Measurements from ENCODE around the gene NTN5. TPM values are rescaled to one million over a fixed set of nuclear protein-coding genes. Genes with fewer than 3 reads are reported as not detected.

The NTN5 gene
- total and polyA plus RNA-seq, 2 of the 4 experiments (the other 2 are of a cell fraction): 0.19 TPM; not detected in 1

DNA sequence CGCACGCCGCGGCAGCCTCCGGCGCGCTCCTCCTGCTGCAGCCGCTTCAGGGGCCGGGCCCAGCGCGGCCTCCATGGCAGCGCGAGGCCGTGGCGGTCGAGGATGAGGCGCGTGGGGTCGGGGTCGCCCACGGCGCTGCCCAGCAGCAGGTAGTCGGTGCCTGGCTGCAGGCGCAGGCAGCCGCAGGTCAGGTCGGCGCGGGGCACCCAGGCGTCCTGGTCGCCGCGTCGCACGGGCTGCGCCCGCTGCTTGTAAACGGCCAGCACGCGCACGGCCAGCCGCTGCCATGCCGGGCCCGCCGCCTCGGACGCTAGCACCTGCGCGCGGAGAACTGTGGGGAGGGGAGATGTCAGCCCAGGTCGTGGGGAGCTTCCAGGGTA is 11.1 kb downstream of the NTN5 start:
- Histone ChIP-seq H3K9me1 (ENCODE audit: insufficient read depth, low read length) (peaks cover 3% of the 10 kb centered on the region; the same call in 1 of the 2 replicates), H2AFZ (replicated peaks; ENCODE audit: low read length, poor library complexity) (no peak overlapping the region), H3K4ac (ENCODE audit: low read depth, low read length) (no peak overlapping the region), H3K9ac (ENCODE audit: low read depth, low read length) (no peak overlapping the region), H3K23ac (ENCODE audit: low read depth, low read length) (no peak overlapping the region), H2BK120ac (ENCODE audit: low read depth, low read length) (no peak overlapping the region), H3K36me3 (ENCODE audit: control insufficient read depth, insufficient read depth, low read length) (no peaks in the 10 kb centered on the region), H3K9me3 (ENCODE audit: control insufficient read depth, insufficient read depth, low read length) (no peaks in the 10 kb centered on the region), H4K91ac (ENCODE audit: insufficient read depth, low read depth, low read length) (no peak overlapping the region), H3K4me3 (ENCODE audit: insufficient read depth, low read depth, low read length) (no peak overlapping the region), H3K14ac (replicated peaks; ENCODE audit: low read depth, low read length) (no peak overlapping the region), H3K4me1 (ENCODE audit: control insufficient read depth, insufficient read depth, low read length) (peaks cover 2% of the 10 kb centered on the region), H3K56ac (ENCODE audit: extremely low read depth, insufficient read depth, low read length) (no peak overlapping the region), H3K27ac (ENCODE audit: insufficient read depth, low read length) (no peak overlapping the region), H2BK15ac (ENCODE audit: low read depth, low read length) (no peak overlapping the region), H3K27me3 (ENCODE audit: control insufficient read depth, insufficient read depth, low read length) (peaks cover under 1% of the 10 kb centered on the region; the same call in 1 of the 2 replicates), H3K18ac (ENCODE audit: low read depth, low read length) (no peak overlapping the region), H2BK5ac (ENCODE audit: low read depth, low read length, poor library complexity, severe bottlenecking) (no peak overlapping the region), H2AK5ac (ENCODE audit: low read depth, low read length) (no peak overlapping the region), H4K8ac (ENCODE audit: low read depth in 2 of 2, low read length in 2 of 2) (no peak overlapping the region), H2AK9ac (replicated peaks; ENCODE audit: low read depth, low read length, poor library complexity) (no peak overlapping the region), H3K79me1 (ENCODE audit: low read depth in 1 of 2, low read length in 2 of 2) (no peaks in the 10 kb centered on the region), H3K4me2 (ENCODE audit: low read depth, low read length) (no peak overlapping the region), H2BK20ac (ENCODE audit: low read depth, low read length) (no peak overlapping the region), H4K20me1 (ENCODE audit: insufficient read depth, low read length) (no peaks in the 10 kb centered on the region), H4K5ac (ENCODE audit: low read depth, low read length) (no peak overlapping the region)
- ChIA-PET CTCF (no interaction called here), POLR2A (ENCODE audit: unreplicated experiment) (no interaction called here)
- in situ Hi-C loops (cut with MboI; ENCODE audit: low sequenced_read_pairs) (no loop called here), intact Hi-C loops (cut with micrococcal nuclease) (no loop called here), dilution Hi-C loops (cut with HindIII; ENCODE audit: low sequenced_read_pairs, unreplicated experiment) (no loop called here)
- BruUV-seq (replicated peaks): no TSS peak
- TF ChIP-seq, protein P1, sequence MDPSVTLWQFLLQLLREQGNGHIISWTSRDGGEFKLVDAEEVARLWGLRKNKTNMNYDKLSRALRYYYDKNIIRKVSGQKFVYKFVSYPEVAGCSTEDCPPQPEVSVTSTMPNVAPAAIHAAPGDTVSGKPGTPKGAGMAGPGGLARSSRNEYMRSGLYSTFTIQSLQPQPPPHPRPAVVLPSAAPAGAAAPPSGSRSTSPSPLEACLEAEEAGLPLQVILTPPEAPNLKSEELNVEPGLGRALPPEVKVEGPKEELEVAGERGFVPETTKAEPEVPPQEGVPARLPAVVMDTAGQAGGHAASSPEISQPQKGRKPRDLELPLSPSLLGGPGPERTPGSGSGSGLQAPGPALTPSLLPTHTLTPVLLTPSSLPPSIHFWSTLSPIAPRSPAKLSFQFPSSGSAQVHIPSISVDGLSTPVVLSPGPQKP (IDR thresholded peaks at IDR 0.05; ENCODE audit: borderline replicate concordance, low read depth, low read length): no peak
- TF ChIP-seq CTCF (conservative IDR thresholded peaks at IDR 0.05; ENCODE audit: low read depth, low read length) (no peak), RCOR1 (IDR thresholded peaks at IDR 0.05; ENCODE audit: insufficient replicate concordance, low read length) (no peak), MXI1 (IDR thresholded peaks at IDR 0.05; ENCODE audit: borderline replicate concordance, low read depth, low read length) (no peak), CHD1 (IDR thresholded peaks at IDR 0.05; ENCODE audit: low read depth, low read length) (no peak), NFE2L2 (IDR thresholded peaks at IDR 0.05; ENCODE audit: low read depth, low read length) (no peak), MAZ (IDR thresholded peaks at IDR 0.05; ENCODE audit: borderline replicate concordance, low read depth, low read length) (no peak), POLR2A (IDR thresholded peaks at IDR 0.05; ENCODE audit: low read depth, low read length) (no peak), MAFK (IDR thresholded peaks at IDR 0.05; ENCODE audit: low read depth, low read length) (no peak), SMC3 (IDR thresholded peaks at IDR 0.05; ENCODE audit: low read depth, low read length) (no peak), FOS (IDR thresholded peaks at IDR 0.05; ENCODE audit: low read depth, low read length) (no peak), RAD21 (IDR thresholded peaks at IDR 0.05; ENCODE audit: low read length) (no peak), BHLHE40 (IDR thresholded peaks at IDR 0.05; ENCODE audit: low read depth, low read length) (no peak), RFX5 (IDR thresholded peaks at IDR 0.05; ENCODE audit: low read depth, low read length) (no peak), CEBPB (IDR thresholded peaks at IDR 0.05; ENCODE audit: low read depth, low read length) (no peak)
- TF ChIP-seq, protein P2, sequence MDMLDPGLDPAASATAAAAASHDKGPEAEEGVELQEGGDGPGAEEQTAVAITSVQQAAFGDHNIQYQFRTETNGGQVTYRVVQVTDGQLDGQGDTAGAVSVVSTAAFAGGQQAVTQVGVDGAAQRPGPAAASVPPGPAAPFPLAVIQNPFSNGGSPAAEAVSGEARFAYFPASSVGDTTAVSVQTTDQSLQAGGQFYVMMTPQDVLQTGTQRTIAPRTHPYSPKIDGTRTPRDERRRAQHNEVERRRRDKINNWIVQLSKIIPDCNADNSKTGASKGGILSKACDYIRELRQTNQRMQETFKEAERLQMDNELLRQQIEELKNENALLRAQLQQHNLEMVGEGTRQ (IDR thresholded peaks at IDR 0.05; ENCODE audit: low read depth, low read length): no peak
- DNase-seq: no peak
- WGBS, 2 experiments (ENCODE audit: extremely low coverage in 2 of 2, insufficient read length in 1 of 2): 94% methylated on average over 23 of the region's 50 CpGs; no CpG with 5 or more reads in 1 of the 2 experiments
- ATAC-seq (ENCODE audit: low read depth): no peak

Data from IMR-90 (cell line).